Fibroblast of skin of scalp (primary cell): ENCODE results near the gene ZNF292.
A peak's percentile ranks its signal among the peaks of the same experiment; 100 is the strongest.

Experiments
- DNase-seq: peaks from one replicate; pipeline ENCODE4 v3.0.0-alpha.2; 2013

ZNF292 gene

DNA sequence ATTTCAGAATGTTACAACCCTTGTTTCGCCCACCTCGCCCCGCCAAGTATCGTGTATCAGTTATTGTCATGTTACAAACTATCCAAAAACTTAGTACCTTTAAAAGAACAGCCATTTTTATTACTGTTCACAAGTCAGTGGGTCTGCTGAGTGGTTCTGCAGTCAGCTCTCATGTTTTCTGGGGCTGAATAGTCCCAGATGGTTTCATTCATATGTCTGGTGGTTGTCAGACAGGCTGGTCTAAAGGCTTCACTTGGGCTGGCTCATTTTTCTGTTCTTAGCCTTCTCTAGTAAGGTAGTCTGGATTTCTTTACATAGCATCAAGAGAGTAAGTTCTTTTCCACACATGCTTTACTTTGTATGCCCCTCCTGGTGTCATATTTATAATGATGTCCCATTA, 8.6 kb downstream of the ZNF292 start:
- DNase-seq, result no peak

DNA sequence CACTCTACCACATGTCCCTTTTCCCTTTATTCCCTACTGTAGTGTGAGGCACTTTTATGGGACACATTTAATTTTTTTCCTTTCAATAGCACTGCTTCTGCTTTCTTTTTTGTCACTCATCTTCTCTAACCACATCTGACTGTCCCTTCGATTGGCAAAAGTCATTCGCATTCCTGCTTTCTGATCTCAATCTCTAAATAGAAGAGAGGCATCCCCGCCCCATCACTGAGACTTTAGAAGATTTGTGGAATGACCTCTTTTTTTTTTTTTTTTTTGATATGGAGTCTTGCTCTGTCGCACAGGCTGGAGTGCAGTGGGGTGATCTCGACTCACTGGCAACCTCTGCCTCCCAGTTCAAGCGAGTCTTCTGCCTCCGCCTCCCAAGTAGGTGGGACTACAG, 9.1 kb downstream of the ZNF292 start:
- DNase-seq, result no peak

DNA sequence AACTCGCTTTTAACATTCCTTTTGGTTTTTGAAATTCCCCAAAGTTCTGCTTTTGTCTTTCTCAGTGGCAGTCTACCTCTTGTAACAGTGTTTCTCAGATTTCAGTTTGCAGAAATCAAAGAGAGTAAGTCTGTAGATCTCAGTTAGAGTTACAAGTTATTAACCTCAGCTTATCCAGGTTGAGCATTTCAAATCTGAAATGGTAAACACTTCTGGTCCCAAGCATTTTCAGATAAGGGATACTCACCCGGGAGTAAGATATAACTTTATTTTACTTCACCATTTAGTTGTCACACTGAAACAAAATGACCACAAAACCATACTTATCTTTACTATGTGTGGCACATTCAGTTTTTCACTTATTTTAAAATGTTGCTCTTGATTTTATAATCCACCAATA, 9.8 kb downstream of the ZNF292 start:
- no peak for DNase-seq

DNA sequence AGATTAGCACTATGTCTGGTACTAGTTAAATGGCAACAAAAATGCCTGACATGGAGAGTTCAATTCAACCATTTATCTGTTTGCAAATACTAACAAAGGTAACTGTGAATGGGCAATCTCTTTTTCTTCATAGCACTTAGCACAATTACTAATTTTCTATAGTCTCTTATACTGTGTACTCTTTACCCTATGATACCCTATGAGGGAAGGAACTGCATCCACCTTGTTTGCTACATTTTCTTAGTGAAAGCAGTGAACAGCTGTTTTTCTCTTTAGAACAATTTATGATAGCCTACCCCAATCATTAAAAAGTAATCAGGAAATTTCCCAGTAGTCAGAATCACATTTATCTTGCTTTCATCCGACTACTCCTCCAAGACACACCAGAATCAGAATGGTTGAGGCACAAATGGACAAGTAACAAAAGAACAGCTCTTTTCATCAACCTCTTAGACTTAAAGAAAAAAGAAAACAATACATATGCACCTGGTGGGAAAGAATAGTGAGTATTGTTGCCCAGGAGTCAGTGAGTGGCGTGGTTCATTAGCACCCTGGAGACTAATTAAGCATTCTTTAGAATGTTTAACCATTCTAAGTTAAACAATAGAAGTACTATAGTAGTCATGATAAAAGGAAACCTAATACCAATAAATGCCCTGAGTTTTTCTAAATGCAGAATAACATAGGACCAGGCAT, 16.7 kb downstream of the ZNF292 start:
- no peak for DNase-seq

DNA sequence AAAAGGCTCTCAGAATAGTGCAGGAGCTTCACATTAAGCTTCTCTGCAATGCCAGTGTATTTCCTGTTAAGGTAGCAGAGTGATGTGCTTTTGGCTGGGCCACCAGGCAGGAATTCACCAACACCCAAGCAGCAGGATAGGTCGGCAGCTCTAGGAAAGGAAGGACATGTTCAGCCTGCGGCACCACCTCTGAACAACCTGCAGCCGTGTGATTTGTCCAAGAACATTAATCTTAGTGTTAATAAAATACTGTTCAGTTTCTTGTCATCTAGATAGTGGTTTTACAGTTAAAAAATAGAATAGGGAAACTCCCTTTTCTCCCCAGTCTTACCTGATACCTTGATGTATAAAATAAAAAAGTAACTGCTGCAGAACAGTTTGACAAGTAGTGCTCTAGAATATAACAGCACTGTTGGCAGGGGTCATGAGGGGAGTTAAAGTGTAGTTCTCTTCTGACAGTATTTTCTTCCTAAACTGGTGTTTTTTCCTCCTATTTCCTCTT, 18.8 kb downstream of the ZNF292 start:
- no peak for DNase-seq

DNA sequence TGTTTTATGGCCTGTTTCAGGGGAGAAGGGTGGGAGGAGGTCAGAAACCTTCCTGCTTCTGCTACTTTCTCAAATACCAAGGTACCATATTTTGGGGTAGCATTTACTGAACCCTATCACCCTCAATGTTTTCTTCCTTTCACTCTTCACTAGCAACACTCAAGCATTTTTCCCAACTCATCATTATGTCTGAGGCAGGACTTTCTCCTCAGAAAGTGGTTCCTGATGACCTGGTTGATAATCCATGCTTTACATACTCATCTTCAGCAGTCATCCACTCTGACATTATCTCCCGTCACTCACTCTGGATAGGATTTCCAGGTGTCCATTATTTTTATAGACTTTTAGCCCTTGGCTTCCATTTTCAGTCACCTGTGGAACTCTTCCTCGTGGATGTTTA, 21.1 kb downstream of the ZNF292 start:
- no peak for DNase-seq

DNA sequence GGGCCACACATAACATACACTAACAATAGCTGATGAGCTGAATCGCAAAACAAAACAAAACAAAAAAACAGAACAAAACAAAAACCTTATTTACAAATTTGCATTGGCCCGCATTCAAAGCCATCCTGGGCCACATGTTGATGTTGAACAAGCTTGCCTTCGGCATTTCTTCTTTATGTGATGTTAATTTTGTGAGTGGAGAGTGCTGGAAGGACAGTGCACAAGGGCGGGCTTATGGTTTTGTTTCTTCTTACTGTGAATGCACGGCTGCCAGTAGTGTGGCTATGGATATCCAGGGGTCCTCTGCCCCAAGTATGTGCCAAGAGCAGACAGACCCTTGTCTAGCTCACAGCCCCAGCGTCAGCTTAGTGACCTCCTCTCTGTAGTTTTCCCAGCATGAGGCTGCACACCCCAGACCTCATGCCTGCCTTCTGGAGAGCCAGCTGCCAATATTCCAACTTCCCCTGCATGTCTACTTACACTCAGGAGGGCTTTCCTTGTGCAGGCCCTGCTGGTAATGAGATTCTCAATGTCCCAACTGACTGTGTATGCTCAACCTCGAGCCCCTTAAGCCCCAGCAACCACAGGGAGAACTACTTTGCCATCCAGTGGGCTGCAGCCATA, 24.9 kb downstream of the ZNF292 start:
- DNase-seq, result no peak

DNA sequence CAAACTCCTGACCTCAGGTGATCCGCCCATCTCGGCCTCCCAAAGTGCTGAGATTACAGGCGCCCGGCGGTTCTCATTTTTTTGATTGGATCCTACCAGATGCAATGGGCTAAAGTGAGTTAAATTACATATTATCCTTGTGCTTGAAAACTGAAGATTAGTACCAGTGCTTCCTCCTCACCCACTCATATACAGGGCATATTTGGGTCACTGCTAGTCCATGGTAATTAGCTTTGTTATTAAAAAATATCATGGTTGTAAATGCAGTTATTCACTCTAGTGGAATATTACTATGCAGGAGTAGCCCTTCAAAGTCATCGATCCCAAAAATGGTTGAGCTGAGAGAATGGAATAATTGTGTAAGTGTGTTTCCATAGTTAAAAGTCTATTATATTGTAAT, 26.5 kb downstream of the ZNF292 start:
- DNase-seq, result no peak

DNA sequence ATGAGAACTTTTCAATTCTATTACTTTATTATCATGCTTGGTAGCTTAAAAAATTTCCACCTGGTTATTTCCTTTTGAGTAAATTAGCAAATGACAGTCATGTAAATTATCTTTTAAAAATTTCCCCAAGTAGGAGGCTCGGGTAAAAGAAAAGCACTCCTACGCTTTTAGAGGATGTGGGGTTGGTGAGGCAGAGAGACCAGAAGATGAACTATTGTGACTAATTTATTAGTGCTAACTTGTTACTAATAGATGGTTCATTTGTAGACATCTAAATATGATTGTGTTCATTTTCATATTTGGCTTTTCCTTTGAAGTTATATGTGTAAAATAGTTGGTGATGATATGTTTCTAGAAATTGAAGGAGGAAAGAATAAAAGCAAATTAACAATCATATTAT, 27.0 kb downstream of the ZNF292 start:
- no peak for DNase-seq

DNA sequence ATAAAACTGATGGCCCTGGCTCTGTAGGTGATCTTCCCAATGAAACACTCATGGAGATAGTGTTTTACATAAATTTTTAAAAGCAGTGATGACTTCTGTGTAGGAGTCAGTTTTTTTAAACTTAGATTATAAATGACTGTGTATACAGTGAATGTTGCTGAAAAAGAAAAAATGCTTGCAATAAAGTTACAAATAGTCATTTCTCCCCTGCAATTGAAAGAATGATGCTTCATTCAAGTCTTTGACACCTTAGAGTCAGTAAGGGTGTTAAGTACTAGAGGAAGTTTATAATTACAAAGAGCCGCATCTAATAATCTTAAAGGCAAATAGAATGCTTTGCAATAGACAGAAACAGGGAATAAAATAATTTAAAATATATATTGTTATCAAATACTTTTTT, 27.6 kb downstream of the ZNF292 start:
- no peak for DNase-seq

DNA sequence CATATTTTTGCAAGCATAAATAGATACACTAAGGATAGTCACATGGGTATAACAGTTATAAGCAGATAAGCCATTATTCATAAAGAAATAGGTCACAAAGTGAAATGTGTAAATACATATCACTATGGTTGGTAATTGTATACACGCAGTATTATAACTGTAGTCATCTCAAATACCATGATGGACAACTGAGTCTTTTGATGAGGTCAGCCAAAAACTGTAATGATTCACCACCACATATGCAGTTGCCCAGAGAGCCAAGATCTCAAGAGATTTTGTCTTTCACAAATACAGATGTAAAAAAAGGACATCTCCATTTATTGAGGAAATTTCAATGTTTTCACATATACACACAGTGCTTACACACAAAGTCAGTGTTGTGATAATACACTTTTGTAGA, 28.3 kb downstream of the ZNF292 start:
- DNase-seq, result peak; percentile 57

DNA sequence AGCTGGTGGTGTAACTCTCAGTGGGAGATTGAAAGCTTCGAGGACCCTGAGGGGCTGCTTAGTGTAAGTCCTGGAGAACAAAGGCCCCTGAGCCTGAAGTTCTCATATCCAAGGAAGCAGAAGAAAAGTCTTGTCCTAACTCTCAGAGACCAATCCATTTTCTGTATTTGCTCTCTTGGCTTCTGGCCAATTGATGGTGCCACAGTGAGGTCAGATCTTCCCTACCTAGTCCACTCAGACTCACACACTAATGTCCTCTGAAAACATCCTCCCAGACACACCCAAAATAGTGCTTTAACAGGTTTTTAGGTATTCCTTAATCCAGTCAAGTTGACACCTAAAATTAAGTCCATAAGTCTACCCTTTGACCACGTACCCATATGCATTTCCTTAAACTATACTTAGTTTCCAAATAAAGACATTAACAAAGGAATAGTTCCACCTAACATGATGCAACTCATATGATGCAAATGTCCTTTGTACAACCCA, 29.4 kb downstream of the ZNF292 start:
- DNase-seq, result no peak

DNA sequence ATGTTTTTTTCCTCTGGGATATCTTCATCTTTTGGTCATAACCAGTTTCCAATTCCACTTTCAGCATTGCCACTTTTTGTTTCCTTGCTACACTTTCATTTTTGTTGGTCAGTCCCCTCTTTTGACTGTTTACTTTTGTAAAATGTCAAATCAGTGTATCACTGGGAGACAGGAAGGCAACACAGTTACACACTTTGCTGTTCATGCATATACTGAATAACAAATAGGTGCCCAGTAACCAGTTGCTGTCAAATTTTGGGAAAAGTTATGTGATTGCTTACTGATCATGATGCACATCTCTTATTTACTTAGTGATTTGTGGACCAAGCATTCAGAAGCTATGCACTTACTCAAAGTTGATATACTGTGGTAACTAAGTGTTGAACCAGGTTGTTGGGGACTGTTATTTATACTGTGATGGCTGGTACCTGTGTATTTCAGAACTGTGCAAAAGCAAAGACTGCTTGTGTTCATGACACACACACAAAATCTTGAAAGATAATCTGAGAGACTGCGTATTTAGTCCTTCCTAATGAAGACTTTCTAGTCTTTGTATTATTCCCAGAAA, 41.0 kb downstream of the ZNF292 start:
- no peak for DNase-seq

DNA sequence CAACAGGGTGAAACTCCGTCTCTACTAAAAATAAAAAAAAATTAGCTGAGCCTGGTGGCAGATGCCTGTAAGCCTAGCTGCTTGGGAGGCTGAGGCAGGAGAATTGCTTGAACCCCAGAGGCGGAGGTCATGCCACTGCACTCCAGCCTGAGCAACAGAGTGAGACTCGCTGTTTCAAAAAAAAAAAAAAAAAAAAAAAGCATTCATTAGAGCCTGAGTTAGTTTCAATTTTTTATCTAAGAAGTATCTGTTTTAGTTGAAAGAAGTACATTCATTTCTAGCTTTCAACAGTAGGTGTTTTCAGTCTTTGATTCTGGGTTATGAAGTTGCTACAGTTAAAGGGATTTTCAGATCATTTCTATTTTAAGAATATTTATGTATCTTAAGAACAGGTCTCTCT, 42.2 kb downstream of the ZNF292 start:
- DNase-seq, result no peak

DNA sequence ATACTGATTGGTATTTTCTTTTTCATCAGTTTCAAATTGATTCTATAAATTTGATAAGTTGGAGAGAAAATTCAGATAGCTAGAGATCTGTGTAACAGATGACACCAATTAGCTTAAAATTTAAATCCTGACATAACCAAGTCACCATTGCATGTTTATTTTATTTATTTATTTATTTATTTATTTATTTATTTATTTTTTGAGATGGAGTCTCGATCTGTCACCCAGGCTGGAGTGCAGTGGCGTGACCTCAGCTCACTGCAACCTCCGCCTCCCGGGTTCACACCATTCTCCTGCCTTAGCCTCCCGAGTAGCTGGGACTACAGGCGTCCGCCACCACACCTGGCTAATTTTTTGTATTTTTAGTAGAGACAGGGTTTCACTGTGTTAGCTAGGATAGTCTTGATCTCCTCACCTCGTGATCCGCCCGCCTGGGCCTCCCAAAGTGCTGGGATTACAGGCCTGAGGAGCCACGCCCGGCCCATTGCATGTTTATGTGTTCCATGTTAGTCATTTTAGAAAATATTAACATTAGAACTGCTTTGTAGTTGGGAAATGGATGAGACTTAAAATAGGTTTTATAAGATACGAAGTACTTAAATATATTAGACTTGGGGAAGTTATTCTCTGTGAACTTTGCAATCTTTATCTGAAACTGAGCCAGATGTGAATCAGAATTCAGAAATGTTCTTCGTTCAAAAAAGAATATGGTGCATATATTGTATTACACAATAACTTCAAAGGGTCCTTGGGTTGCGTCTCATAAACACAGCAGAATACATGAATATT, 42.9 kb downstream of the ZNF292 start:
- DNase-seq, result peak; percentile 14

DNA sequence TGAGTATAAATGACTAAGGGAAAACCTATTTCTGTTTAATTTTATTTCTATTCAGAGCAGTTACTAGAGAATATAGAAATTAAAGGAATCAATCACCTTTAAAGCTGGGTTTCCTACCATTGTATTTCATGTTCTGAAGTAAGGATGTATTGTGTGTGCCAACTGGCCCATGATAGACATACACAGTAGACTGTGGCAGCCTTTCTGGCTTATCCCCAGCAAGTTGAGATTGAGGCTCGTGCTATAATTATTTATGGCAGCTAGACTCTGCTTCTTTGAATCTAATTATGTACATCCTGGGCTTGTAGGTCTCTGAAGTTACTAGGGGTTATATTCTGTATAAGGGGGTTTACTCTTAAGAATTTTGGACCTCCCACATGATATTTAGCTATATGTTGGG, 44.4 kb downstream of the ZNF292 start:
- DNase-seq, result no peak

DNA sequence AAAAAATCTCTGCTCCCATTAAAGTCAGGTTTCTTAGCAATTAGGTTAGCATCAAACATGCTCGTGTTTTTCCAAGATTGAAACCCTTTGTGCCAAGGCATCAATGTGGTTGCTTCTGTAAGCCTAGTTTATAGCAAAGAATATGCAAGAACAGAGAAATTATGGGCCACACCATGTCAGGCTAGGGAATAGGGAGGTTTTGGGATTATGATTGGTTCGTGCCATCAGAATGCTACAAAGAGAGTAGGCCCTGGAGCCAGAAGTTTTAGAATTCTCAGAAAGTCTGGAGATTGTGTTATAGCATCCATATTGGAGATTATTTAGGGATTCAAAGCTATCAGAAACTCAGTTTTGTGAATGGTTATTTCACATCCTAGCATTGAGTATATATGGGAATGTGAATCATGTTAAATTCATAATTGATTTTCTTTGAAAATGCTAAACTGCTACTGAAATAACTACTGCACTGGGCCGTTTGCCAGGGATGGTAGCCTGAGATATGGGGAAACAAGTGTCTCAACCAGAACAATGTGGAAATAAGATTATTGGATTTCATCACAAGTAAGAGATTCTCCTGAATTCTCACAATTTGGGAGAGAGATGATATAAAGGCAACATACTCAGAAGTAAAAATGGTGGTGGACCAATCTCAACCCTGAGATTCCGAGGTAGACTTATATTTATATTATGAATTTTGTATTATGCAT, 45.3 kb downstream of the ZNF292 start:
- peak; percentile 29 for DNase-seq

DNA sequence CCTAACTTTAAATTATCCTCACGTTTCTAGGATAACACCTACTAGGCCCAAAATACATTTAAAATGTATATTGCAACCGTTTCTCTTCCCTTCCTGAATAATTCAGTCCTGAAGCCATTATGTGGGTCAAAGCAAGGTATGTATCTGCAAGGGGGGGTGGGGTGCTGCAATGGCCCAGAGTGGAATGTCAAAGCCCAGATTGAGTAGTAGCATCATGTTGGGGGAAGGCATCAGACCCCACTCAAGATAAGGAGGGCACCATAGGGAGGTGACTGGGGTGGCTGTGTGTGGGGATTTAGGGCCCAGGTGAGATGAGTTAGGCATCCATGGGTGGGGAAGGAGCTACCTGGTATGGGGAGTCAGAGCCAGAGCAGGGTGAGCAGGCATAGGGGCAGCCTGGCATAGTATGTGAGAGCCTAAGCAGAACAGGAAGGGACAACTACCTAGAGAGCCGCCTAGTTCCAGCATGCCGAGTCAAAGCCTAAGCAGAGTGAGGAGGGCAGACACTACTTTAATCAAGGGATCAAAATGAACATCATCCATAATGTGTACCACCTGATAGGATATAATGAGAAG, 48.2 kb downstream of the ZNF292 start:
- no peak for DNase-seq

DNA sequence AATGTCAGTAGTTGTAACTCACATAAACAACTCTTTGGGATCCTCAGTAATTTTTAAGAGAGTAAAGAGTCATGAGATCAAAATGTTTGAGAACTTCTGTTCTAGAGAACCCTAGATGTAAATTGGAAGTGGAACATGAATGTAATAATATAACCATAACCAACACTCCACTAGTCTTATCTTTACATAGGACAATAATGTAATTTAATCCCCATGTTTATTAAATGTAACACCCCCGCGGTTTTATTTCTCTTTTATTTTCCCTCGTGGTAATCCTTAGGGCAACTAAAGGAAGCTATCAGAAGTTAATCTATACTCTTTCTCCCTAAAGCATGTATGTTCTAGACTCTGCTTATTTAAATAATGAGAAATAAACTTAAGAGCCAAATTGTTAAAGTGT, 54.4 kb downstream of the ZNF292 start:
- no peak for DNase-seq

DNA sequence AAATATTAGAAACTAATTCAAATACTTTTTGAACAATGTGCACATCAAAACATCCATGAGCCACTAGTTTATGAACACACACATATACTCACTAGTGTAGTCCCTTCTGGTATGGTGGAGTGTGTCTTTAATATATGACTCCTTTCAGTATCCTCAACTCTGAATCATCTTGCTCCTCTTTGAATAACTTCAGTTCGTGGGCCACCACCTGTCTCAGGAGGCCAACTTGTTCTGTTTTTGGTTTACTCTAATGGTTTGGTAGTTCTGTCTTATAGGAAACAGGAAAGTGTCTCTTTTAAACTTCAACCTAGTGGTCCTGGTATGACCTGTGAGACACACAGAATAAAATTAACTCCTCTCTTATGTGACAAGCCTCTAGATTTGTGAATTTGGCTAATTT, 55.6 kb downstream of the ZNF292 start:
- no peak for DNase-seq

DNA sequence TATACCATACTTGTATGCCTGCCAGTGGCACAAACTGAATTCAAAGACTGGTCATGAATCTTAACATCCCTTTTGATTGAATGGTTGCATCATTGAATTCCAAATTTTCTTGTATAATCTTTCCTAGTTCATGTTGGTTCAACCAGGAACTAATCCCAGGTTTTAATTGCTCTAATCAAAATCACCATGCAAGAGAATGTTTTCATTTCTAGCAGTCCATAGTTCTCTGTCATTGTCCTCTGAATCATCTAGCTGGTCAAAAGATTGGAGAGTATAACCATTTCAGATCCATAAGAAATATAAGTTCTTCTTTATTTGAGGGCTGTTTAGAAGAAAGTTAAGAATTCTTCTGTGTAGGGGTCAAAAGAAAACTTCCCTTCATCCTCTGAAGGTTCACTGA, 57.2 kb downstream of the ZNF292 start:
- no peak for DNase-seq

DNA sequence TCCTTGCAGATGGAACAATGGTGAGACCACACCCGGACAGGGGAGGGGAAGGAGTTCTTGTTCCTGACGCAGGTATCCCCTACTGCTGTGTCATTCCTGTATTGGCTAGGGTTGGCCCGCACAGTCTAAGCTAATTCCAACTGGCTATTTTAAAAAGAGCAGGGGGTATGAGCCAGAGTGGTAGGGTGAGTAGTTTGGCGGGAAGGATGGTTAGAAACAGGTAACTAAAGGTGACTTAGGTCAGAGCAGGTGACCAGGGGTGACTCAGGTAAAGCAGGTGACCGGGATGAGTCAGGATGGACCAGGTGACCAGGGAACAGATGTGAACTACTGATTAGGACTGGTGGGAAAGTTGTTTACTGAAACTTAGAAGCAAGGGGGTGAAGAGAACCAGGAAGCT, 58.0 kb downstream of the ZNF292 start:
- no peak for DNase-seq
